HG02870 (cell line): ENCODE data around the gene DCTPP1.

Experiments
- ATAC-seq: cut with Tn5 transposase; IDR thresholded peaks from one replicate; pipeline ENCODE4 v1.9.1; 2021; ENCODE audit warnings: mild to moderate bottlenecking, moderate library complexity; ENCODE audit not compliant: unreplicated experiment

The DCTPP1 gene

DNA sequence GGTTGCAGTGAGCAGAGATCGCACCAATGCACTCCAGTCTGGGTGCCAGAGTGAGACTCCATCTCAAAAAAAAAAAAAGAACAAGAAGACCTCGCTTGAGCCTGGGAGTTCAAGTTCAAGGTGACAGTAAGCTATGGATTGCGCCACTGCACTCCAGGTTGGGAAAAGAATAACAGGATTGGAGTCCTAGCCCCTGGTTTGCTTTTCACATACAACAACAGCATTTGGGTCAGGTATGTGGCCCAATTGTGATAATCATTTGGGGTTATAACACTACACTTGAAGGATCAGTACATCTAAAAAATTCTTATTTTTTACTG is 19.2 kb upstream of the DCTPP1 start:
- no peak for ATAC-seq

- no peak for ATAC-seq
These were observed 17.8 kb upstream of the DCTPP1 start for GRCh38 chr16:30447512-30448226.

DNA sequence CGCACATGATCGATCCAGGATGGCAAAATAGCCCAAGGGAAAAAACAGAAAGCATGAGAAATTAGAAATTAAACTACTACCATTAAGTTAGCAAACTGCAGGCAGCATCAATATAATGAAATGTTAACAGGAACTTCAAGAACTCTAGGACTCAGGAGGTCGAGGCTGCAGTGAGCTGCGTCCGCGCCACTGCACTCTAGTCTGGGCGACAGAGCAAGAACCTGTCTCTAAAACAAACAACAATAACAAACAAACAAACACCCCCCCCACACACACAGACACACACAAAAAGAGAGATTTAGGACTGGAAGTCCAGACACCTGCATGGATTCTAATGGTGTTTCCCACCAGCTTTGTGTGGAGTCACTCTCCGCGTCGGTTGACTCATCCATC is 16.4 kb upstream of the DCTPP1 start:
- ATAC-seq = no peak

DNA sequence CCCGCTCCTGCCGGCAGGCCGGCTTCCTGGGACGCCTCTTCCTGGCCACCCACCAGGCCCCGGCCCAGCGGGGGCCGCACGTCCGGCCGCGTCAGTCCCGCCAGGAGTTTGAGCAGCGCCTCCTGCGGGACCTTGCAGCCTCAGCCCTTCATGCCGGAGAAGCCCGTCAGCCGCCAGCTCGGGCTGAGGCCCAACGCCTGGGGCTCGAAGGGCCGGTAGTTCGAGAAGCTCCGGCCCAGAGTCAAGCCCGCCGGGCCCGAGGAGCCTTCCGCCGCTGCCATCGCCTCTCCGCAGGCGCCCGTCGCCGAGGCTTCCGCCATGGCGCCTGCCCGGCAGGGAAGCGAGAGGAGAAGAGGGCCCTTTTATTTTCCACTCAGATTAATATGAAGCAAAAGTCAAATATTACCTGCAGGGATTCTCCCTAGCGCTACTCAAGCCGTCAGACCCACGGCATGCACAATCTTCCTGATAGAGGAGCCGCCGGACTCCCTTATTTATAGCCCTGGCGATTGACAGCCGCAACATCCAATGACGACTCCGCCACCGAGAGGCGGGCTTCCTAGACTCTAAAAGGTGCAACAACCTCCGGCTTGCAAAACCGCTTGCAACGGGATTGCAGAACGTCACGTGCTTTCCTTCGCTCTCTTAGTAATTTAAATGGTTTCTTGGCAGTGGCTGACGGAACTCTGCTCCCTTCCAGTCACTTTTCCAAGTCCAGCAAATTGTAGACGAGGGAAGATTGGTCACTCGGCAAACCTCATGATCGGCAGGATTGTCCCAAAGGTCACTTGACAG is 15.8 kb upstream of the DCTPP1 start, which contains the start of gene SEPHS2:
TSS of gene SEPHS2 (minus strand) at position 467 of the 795 bp plus-strand sequence. CDS start at position 320, 147 bp downstream.
- peak; percentile 90 for ATAC-seq

DNA sequence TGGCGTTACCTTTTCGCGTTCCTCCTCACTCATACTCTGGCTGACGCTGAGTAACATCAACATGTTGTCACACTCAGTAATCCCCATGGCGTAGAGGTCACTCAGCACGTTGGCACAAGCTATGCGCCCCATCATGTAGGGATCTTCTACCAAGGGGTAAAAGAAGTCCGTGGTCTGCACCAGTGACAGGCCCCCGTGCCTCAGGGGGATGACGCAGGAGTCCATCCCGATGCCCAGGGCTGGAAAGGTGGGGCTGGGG is 15.2 kb upstream of the DCTPP1 start:
- ATAC-seq = no peak

DNA sequence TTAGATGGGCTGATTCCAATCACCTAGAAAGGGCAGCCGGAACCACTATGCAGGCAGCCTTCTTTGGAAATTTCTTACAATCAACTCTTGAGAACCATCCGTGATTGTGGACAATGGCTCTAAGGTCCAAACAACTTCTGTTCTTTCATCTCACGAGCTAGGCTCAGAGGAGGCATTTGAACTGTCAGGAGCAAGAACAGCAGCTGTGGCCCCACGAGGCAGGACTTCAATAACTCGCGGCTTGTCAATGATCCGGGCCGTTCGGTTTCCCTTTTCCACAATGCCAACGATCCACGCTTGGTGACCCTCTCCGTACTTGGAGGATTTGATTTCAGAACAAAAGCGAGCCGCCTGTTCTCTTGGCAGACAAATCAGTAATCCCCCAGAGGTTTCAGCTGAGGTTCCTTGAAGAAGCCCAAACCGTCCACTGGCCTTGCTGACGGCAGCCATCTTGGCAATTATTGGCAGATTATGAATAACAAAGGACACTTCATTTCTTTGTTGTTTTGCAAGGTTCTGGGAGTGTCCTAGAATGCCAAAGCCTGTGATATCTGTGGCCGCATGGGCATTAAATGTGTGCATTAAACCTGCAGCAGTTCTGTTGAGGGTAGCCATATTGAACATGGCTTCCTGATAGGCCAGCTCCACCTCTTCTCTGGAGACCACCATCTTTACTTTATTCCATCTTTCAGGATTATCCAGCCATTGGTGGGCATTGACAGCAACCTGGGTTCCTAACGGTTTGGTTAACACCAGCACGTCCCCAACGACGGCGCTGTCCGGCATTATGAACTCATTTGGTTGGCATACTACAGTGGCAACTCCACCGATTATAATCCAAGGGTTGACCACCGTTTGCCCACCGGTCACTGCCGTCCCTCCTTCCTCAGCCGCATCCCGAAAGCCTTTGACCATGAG is 14.7 kb upstream of the DCTPP1 start:
- ATAC-seq = no peak

DNA sequence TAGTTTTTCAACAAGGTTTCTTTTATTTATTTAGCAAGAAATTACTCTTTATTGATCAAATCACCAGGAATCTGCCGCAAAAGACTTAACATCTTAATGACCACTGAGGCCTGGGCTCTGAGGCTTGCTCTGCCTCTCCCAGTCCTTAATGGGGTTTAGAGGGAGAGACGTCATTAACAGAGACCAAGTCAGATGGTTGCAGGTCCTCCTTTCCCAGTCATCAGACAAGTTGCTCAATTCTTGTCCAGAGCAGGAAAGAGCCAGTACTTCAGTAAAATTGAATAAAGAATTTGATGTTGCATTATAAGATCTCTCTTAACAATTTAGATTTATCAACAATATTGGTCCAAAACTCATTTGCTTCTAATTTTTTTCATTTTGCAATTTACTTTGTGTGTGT is 13.8 kb upstream of the DCTPP1 start:
- no peak for ATAC-seq

DNA sequence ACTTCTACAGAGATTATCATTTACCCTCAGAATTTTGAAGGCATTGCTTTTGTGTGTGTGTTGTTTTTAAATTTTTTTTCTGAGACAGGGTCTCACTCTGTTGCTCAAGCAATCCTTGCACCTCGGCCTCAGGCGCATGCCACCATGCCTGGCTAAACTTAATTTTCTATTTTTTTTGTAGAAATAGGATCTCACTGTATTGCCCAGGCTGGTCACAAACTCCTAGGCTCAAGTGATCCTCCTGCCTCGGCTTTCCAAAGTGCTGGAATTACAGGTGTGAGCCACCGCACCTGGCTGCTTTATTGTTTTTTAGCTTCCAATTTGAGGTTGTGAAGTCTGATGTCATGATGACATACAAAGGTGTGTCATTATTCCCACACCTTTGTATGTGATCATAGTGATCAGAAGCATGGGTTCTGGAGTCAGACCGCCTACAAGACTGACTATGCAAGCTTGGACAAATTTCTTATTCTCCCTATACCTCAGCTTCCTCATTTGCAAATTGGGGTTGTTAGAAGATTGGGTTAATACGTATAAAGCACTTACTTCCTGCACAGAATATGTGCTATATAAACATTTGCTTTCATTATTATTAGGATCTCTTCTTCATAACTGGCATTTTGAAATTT is 10.0 kb upstream of the DCTPP1 start:
- ATAC-seq = no peak

GRCh38 chr16:30438835-30439234 is 9.0 kb upstream of the DCTPP1 start:
- ATAC-seq = no peak

- ATAC-seq = no peak
These were observed 7.7 kb upstream of the DCTPP1 start for GRCh38 chr16:30437511-30438046.

- no peak for ATAC-seq
These were observed 5.0 kb upstream of the DCTPP1 start for GRCh38 chr16:30434852-30435251.

DNA sequence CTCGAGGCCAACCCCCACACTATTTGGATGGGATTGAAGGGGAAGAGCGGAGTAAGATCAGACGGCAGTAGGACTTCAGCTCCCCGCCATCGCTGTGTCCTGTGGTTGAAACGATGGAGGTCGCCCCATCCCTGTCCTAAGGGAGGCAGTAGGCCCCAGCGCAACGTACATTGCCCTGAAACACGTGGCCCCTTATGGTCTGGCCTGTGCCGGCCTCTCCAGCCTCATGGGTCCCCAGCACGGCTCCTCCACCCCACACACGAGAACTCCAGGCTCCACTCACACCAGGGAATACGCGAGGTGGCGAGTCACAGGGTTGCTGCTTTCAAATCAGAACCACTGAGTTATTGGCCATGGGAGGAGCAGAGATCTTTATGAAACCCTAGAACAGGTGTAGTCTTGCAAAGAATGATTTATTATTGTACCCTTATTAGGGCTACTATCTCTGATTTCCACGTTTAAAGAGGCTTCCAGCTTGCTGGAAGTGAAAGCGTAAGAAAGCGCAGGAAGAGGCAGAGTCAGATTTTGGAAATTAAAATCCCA is 669 bp upstream of the DCTPP1 start:
- ATAC-seq = peak; percentile 13

GRCh38 chr16:30429418-30429677 is 482 bp downstream of the DCTPP1 start:
- ATAC-seq = peak; percentile 10

DNA sequence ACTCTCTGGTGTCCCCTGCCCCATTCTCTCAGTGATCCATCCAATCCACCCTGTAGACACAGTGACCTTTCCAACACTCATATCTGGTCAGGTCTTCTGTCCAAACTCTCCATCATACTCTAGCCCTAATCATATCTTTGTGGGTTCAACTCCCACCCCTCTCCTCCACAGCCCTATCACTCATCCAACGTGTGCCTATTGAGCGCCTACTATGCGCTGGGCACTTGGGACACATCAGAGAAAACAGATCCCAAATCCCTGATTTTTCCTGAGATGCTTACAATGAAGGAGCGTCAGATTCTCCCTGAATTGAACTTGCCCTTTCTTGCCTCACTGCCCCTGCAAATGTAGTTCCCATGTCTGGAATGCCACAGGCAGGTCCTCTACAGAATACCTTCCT is 1.8 kb downstream of the DCTPP1 start:
- ATAC-seq = no peak

- no peak for ATAC-seq
These were observed 8.8 kb downstream of the DCTPP1 start for GRCh38 chr16:30421010-30421409.

GRCh38 chr16:30418350-30419181 is 11.3 kb downstream of the DCTPP1 start:
- ATAC-seq = no peak

DNA sequence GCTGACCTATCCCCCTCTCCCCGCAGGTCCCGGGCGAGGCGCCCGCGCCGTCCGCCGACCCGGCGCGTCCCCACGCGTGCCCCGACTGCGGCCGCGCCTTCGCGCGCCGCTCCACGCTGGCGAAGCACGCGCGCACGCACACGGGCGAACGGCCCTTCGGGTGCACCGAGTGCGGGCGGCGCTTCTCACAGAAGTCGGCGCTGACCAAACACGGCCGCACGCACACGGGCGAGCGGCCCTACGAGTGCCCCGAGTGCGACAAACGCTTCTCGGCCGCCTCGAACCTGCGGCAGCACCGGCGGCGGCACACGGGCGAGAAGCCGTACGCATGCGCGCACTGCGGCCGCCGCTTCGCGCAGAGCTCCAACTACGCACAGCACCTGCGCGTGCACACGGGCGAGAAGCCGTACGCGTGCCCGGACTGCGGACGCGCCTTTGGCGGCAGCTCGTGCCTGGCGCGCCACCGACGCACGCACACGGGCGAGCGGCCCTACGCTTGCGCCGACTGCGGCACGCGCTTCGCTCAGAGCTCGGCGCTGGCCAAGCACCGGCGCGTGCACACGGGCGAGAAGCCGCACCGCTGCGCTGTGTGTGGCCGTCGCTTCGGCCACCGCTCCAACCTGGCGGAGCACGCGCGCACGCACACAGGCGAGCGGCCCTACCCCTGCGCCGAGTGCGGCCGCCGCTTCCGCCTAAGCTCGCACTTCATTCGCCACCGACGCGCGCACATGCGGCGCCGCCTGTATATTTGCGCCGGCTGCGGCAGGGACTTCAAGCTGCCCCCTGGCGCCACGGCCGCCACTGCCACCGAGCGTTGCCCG is 12.1 kb downstream of the DCTPP1 start:
- peak; percentile 78 for ATAC-seq

GRCh38 chr16:30416624-30417528 is 13.0 kb downstream of the DCTPP1 start:
- ATAC-seq = no peak
